Body of pancreas (tissue), 4 donors: ENCODE measurements around the gene HRG. TPM values are rescaled to one million over a fixed set of nuclear protein-coding genes. Genes with fewer than 3 reads are reported as not detected.
A peak's percentile ranks its signal among the peaks of the same experiment; 100 is the strongest.

Experiments
- ATAC-seq: fragments of 150-250 bp; one replicate; pipeline ENCODE4 v1.9.1; 2016
- DNase-seq, 4 donors: peaks; one replicate each; pipeline ENCODE4 v3.0.0-alpha.2; 2019
- H3K27ac ChIP-seq, 4 donors: fragments of 200-600 bp; sonication (generic); 1 replicate in 3 of 4; 2 replicates in 1 of 4; pipeline versions ENCODE4 v1.5.1 to v1.6.1; 2016 to 2019; ENCODE audit warnings: mild to moderate bottlenecking in 1 of 4, mixed read lengths in 1 of 4, moderate library complexity in 1 of 4
- H3K27me3 ChIP-seq, 2 donors: fragments of 200-600 bp; sonication (generic); one replicate each; pipeline ENCODE4 v1.6.0; 2016; ENCODE audit warnings: mild to moderate bottlenecking in 1 of 2
- H3K36me3 ChIP-seq, 2 donors: fragments of 200-600 bp; sonication (generic); replicated peaks in 1 of 2; 2 replicates each; pipeline ENCODE4 v1.5.1; 2016; ENCODE audit warnings: low read depth in 2 of 2; ENCODE audit not compliant: insufficient read depth in 1 of 2
- H3K4me1 ChIP-seq: fragments of 200-600 bp; sonication (generic); one replicate; pipeline ENCODE4 v1.6.0; 2016
- H3K4me3 ChIP-seq, 2 donors: fragments of 200-600 bp; sonication (generic); 1 replicate in 1 of 2; 2 replicates in 1 of 2; pipeline ENCODE4 v1.5.1; 2016 to 2019
- H3K9me3 ChIP-seq, 3 donors: fragments of 200-600 bp; sonication (generic); 1 replicate in 2 of 3; 2 replicates in 1 of 3; pipeline ENCODE4 v1.5.1; 2016
- CTCF ChIP-seq, 7 experiments: fragments of 450-650 bp in 4 of 7; fragments of 200-600 bp in 3 of 7; sonication (generic) in 3 of 7; IDR thresholded peaks; one replicate each; pipeline ENCODE4 v1.5.1; 2016 to 2019; ENCODE audit warnings: antibody characterized with exemption in 7 of 7
- POLR2A ChIP-seq, 3 donors: fragments of 450-650 bp; IDR thresholded peaks; one replicate each; pipeline ENCODE4 v1.6.1; 2016; ENCODE audit warnings: antibody characterized with exemption in 3 of 3, mild to moderate bottlenecking in 2 of 3
- WGBS, 2 donors: methylation state at CpG; one replicate each; pipeline ENCODE4 v1.1.5; 2017; 5-methylcytosine and 5-hydroxymethylcytosine counted together
- intact Hi-C: fragments of 100-400 bp; cut with DNase I; formaldehyde crosslinking; loops from one replicate; pipeline ENCODE4 v1.15.1; 2023
- total RNA-seq, 2 donors: library from RNA; depleted of rRNA; stranded (reverse); fragments of >200 nt; gene quantifications; one replicate each; pipeline ENCODE4 v1.1.0, GENCODE V29; 2016

HRG gene
- total RNA-seq, 2 donors from 2014 or later = not detected

GRCh38 chr3:186636536-186636935, 29.3 kb upstream of the HRG start:
- no peak for TF ChIP-seq POLR2A (IDR thresholded peaks at IDR 0.05)
- TF ChIP-seq CTCF (IDR thresholded peaks at IDR 0.05) = no peak
- Histone ChIP-seq H3K4me3 (no peak overlapping the region), H3K4me1 (peaks cover 18% of the 10 kb centered on the region), H3K36me3 (no peaks in the 10 kb centered on the region), H3K27ac (no peak overlapping the region), H3K27me3 (no peaks in the 10 kb centered on the region), H3K9me3 (no peaks in the 10 kb centered on the region)
- intact Hi-C loops = no loop called here
- no peak for DNase-seq
- WGBS, 2 donors = 82 to 85% methylated on average over 7 of the region's 7 CpGs
- ATAC-seq = no peak

GRCh38 chr3:186637686-186638085, 28.1 kb upstream of the HRG start:
- intact Hi-C loops = no loop called here
- DNase-seq (no peak), ATAC-seq (no peak)

GRCh38 chr3:186638259-186638658, 27.6 kb upstream of the HRG start:
- Histone ChIP-seq H3K27me3 (no peaks in the 10 kb centered on the region), H3K4me3 (no peak overlapping the region), H3K36me3 (no peaks in the 10 kb centered on the region), H3K9me3 (no peaks in the 10 kb centered on the region), H3K4me1 (peaks cover 17% of the 10 kb centered on the region), H3K27ac (no peak overlapping the region)
- 88 to 100% methylated on average over 2 of the region's 2 CpGs for WGBS, 2 donors
- intact Hi-C loops = no loop called here
- TF ChIP-seq CTCF (IDR thresholded peaks at IDR 0.05) = no peak
- no peak for TF ChIP-seq POLR2A (IDR thresholded peaks at IDR 0.05)
- DNase-seq (no peak), ATAC-seq (no peak)

More at GRCh38 chr3:186637686-186638085, 28.1 kb upstream of the HRG start:
- H3K4me1 ChIP-seq = peaks cover 18% of the 10 kb centered on the region
- H3K27ac ChIP-seq = no peak overlapping the region
- WGBS, 2 donors = 48 to 66% methylated on average over 3 of the region's 3 CpGs
- H3K9me3 ChIP-seq = no peaks in the 10 kb centered on the region
- H3K4me3 ChIP-seq = no peak overlapping the region
- TF ChIP-seq CTCF (IDR thresholded peaks at IDR 0.05) = no peak
- no peak for TF ChIP-seq POLR2A (IDR thresholded peaks at IDR 0.05)
- H3K27me3 ChIP-seq = no peaks in the 10 kb centered on the region
- no peaks in the 10 kb centered on the region for H3K36me3 ChIP-seq

GRCh38 chr3:186639778-186640472, 25.9 kb upstream of the HRG start, which contains the start of gene FETUB:
TSS of gene FETUB (plus strand) at chr3:186640399. CDS start at chr3:186640461, 62 bp downstream.
- intact Hi-C loops = no loop called here
- H3K4me1 ChIP-seq = peaks cover 4% of the 10 kb centered on the region
- H3K9me3 ChIP-seq = no peaks in the 10 kb centered on the region
- TF ChIP-seq POLR2A (IDR thresholded peaks at IDR 0.05) (no peak), CTCF (IDR thresholded peaks at IDR 0.05) (no peak)
- H3K4me3 ChIP-seq = no peak within 1 kb of the TSS
- no peak for DNase-seq
- no peaks in the 10 kb centered on the region for H3K27me3 ChIP-seq
- H3K27ac ChIP-seq = no peak within 1 kb of the TSS
- ATAC-seq = no peak
- H3K36me3 ChIP-seq = no peaks in the 10 kb centered on the region
- 40 to 58% methylated on average over 1 of the region's 1 CpG for WGBS, 2 donors

GRCh38 chr3:186640473-186640818, 25.4 kb upstream of the HRG start:
- TF ChIP-seq CTCF (IDR thresholded peaks at IDR 0.05) (no peak), POLR2A (IDR thresholded peaks at IDR 0.05) (no peak)
- WGBS, 2 donors = 66 to 71% methylated on average over 6 to 9 of the region's 9 CpGs
- Histone ChIP-seq H3K27ac (no peak overlapping the region), H3K27me3 (no peaks in the 10 kb centered on the region), H3K9me3 (no peaks in the 10 kb centered on the region), H3K36me3 (no peaks in the 10 kb centered on the region), H3K4me3 (no peak overlapping the region), H3K4me1 (peaks cover 4% of the 10 kb centered on the region)
- intact Hi-C loops = no loop called here
- DNase-seq (no peak), ATAC-seq (peak; percentile 24)
